ENCODE results near the gene BACH1.

BACH1 gene

DNA sequence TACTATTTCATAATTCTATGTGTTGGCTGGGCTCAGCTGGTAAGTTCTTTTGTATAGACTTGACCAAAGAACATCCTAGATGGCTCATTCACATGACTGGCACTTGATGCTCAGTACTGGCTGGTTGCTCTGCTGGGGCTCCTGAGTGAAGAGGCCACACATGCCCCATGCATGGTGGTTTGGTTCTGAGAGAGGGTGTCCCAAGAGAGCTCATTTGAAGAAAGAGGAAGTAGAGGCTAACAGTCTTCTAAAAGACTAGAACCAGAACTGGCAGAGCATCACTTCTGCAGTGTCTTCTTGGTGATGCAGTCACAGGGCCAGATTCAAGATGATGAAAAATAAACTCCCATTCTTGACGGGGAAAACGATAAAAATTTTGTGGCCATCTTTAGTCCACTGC is 5.2 kb upstream of the BACH1 start:
- no peak for DNase-seq (ENCODE audit: low spot score)

DNA sequence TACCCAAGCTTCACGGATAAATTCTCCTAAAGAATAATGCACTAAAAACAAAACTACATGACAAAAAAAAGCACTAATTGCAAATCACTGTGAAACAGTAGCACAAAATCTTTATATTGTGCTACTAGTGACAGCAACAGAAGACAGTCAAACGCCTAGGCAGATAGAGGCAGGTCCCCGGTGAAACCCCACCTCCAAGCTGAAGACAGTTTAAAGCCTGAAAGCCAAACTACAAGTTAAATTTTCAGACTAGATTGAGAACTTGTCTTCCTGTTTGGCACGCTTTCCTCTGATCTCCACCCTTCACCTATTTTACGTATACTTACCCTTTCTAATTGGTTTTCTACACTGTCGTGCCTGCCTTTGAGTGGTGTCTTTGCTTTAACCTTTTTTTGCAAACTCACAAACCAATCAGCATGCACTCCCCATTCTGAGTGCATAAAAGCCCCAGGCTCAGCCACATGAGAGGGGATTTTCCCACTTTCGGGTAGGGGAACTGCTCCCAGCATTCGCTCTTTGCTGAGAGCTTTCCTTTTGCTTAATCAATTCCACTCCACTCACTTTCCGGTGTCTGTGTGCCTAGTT is 3.6 kb upstream of the BACH1 start:
- DNase-seq (ENCODE audit: low spot score): no peak

DNA sequence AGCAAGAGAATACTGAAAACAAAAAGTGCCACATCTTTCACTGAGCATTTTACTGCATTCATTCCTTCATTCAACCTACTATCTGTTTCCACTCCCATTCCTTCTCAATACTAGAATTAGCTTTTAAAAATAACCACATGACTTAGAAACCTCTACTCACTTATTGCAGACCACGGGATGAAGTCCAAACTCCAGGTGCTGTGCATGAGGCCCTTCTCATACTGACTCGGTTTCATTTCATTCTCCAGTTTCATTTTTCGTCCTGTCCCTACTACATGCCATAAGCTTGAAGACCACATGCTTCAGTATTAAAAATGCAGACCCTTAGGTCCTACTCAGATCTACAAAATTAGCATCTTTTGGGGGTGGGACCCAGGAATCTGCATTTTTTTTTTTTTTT is 2.3 kb upstream of the BACH1 start:
- DNase-seq (ENCODE audit: low spot score): no peak

DNA sequence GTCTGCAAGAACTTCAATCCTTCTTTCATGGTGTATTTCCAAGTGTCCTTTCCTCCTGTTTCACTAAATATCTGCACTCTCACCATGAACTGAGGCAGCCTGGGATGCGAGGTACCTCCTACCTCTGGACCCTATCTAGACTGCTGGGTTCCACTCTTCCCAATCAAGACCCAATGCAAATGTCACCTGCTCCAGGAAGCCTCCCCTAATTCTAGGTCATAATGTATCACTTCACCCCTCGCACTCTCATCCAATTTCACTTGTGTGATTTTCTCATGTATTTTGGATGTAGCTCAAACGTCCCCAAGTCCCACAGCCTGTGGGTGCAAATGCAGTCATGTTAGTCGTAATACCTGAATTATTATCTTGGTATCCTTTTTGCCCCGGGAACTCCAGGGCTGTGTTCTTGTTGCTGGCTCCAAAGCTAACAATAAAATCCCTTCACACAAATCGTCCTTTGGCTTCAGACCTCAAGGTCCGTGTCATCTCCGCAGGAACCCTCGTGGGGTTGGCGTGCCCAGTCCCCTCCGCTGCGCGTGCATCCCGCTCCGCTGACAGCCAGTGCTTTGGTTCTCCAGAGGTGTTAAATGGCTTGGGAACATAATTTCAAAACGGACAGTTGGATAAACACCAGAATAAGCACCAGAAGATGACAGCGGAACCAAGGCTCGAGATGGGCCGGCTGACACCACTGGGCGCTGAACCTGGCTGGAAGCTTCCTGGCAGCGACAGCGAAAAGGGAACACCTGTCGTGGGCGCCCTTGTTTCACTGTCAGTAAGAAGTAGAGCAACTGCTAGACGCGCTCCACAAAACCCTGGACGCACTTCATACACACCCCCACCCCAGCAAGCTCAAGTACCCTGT is 1.0 kb upstream of the BACH1 start:
- no peak for DNase-seq (ENCODE audit: low spot score)

DNA sequence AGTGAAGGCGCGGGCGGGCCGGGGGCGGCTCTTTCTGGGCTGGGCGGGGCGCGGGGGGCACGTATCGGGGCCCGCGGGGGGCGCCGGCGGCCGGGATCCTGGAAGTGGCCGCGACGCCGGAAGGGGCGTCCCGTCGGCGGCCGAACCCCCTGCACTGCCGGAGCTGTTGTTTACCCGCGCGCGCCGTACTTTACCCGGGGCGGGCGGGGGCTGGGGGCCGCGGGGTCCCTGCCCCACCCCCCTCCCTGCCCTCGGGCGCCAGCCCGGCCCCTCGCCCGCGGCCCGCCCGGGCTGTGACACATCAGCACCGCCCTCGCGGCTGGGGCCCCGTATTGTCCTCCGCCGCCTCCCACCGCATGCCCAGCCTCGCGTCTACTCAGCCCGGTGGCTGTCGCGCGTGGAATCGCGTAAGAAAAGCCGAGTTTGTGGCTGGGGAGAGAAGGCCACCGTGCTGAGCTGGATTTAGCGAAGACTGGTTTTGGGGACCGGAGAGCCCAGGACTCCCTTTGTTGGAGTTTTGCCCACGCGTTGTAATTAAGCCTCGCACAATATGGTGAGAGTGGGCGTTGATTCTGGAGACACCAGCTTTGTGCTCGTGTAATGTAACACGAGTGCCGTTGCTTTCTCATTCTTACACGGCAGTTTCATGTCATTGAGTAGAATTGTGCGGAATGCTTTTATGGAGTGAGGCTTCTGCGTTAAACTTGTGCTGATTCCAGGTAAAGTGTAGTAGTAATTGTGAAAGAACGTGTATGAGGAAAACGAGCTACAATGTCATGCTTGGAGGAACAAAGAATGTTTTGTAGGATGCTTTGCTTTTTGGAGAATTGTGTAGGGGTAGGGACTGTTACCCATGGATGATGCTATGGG is 559 bp downstream of the BACH1 start:
- peak; percentile 84 for DNase-seq (ENCODE audit: low spot score)

DNA sequence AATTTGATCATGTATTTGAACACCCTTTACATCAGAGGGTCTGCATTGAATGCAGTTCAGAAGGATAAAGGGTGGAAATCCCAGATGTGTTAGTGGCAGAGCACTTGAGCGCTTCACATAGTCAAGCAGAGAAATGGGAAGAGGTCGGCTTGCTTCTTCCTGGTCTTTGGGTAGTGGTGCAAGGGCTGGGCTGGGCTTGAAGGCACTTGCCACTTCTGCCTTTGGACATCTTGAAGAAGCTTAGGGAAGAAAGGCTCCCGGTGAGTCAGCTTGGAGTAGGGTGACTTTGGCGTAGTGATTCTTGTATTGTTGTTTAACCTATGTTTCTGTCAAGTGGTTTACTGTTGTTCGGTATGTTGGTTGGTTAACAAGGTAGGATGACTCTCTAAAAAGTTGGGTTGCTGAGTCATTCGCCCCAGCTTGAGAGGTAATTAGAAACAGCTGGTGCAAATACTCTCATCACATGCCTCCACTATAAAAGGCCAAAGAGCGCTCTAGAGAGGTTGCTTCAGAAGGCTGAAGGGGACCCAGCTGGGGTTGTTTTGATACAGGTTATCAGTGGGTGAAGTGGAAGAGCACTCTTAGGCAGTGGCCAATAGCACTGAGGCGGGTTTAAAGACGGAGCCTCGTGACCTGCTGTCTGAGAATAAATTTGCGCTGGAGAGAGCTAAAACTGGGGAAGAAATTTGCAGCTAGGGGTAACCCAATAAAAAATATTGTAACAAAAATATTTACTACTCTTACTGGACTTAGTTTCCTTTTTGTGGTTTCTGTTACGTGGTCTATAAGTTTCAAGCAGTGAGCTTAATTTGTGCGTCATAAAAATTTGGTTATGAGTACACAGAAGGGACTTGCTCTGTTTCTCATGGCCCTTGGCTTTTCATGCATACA is 1.4 kb downstream of the BACH1 start:
- peak; percentile 78 for DNase-seq (ENCODE audit: low spot score)

DNA sequence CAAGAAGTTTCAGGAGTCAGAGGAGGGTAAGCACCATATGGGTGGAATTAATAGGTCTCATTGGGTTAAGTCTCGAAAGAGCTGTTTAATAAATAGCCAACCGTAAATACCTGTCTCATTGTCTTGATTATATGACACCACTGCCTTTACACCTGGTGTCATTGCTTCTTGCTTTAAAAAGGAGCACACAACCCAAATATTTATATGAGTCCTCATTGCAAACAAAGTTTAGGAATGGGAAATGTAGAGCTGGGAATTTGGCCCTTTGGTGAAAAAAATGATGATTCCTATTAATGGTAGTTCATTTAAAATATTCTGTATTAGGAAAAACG is 2.1 kb downstream of the BACH1 start:
- no peak for DNase-seq (ENCODE audit: low spot score)

DNA sequence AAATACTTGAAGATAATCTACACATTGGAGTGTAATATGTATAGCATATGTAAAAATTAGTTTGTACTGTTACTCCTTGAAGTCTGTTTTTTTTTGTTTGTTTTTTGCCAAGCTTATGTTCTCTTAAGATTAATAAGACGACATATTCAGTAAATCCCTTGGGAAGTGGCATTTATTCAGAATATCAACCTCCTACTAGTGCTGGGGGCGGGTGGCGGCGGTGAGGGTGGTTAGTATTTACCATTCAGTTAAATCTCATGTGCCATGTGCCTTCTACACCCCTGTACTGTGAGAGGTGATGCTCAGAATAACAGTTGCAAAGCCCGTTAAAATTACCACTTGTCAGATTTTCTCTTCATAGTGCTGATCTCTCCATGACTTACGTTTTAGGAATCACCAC is 3.0 kb downstream of the BACH1 start:
- no peak for DNase-seq (ENCODE audit: low spot score)

DNA sequence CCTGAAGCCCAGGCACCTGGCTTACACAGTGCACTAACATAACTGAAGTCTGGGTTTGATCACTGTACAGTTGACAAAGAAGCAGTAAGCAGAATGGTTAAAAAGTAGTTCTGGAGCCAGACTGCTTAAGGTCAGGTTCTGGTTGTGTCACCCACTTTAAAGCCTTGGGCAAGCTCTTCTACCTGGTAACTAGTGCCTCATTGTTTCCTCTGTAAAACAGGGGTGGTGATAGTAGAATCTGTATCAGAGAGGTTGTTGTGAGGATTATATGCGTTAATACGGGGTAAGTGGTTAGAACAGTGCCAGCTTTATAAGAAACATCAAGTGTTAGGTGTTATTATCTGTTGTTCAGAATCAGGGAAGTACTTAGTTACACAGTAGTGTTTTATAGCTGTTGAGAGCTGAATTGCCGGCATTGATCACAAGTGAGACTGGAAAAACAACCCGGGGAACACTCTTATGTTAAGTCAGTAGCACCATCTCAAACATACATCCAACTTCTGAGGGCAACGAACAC is 3.7 kb downstream of the BACH1 start:
- DNase-seq (ENCODE audit: low spot score): no peak

DNA sequence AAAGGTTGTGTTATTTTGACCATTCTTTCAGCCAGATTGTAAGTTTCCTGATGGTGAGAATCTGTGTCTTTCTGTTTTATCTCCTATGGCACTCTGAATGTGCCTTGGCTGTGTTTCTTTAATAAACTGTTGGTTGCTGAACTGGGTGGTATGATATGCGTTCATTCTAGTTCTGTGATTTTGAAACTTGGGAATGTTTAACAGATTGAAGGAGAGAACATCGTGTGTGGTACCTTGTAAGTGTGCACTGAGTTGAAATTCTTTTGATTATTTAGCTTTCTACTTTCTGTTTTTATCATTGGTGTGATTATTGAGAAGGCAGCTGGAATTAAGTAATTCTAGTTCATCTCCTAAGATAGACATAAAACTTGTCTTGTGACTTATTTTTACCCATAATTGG is 4.6 kb downstream of the BACH1 start:
- no peak for DNase-seq (ENCODE audit: low spot score)

DNA sequence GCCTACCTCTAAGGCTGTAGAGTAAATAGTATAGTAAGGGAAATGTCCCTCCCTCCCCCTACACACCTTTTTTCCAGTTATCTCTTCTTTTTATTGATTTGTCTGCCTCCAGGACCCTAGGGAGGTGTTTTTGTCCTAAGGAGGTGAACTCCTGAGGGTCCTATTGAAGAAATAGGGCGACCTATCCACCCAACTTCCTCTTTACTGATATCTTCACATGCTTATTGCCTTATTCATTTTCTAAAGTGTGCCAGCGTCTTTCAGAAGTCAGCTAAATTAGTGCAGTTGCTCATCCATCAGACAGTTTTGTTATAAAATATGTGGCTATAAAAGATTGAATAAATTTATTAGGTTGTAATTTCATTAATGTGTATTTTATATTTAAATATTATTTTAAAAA is 5.9 kb downstream of the BACH1 start:
- no peak for DNase-seq (ENCODE audit: low spot score)

DNA sequence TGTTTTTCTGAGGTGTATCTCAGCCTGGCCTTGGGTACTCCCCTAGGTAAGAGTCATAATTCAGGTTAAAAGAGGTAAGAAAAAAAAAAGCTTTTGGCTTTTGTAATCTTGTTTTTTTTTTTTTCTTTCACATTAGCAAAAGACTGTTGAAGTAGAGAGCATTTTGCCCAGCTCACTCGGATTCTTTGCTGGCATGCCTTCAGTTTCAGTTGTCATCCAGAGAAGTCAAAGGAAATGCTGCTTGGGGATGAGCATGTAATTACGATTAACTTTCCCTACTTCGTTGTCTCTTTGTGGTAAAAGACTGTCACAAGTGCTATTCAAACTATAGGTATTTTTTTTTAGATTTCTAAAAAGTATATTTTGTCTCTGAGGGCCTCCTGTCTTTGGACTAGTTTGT is 6.3 kb downstream of the BACH1 start:
- peak; percentile 21 for DNase-seq (ENCODE audit: low spot score)

DNA sequence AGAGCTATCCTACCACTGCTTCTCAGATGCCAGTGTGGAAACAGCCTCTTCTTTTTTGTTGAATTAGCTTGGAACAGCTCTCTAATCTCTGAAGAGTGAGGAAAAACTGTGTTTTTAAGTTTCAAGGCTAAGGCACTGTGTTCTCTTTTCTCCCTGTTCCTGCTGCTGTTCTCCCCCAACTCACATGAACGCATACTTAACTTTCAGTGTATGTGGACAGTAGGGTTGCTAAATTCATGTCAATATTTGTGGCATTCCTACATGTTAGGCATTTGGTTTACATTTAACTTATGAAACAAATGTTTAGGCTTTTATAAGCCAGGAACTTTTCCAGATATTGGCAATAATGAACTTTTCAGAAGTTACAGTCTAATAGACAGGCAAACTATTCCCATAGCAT is 6.8 kb downstream of the BACH1 start:
- no peak for DNase-seq (ENCODE audit: low spot score)

DNA sequence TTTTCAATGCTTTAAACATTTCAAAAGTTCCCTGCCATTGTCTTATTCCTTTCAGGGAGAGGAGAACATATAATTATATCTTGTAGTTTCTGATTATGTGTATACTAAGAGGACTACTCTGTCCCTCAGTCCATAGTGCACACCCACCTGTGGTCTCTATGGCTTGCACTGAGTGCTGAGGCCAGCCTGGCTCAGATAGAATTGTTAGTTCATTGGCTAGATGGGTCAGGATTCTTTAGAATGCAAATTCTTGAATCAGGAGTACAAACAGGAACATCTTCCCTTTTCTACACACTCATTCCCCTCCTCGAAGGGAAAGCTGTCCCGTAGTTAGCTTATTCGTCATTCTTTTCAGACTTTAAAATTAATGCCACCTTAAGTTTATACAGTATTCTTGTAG is 8.2 kb downstream of the BACH1 start:
- DNase-seq (ENCODE audit: low spot score): no peak

DNA sequence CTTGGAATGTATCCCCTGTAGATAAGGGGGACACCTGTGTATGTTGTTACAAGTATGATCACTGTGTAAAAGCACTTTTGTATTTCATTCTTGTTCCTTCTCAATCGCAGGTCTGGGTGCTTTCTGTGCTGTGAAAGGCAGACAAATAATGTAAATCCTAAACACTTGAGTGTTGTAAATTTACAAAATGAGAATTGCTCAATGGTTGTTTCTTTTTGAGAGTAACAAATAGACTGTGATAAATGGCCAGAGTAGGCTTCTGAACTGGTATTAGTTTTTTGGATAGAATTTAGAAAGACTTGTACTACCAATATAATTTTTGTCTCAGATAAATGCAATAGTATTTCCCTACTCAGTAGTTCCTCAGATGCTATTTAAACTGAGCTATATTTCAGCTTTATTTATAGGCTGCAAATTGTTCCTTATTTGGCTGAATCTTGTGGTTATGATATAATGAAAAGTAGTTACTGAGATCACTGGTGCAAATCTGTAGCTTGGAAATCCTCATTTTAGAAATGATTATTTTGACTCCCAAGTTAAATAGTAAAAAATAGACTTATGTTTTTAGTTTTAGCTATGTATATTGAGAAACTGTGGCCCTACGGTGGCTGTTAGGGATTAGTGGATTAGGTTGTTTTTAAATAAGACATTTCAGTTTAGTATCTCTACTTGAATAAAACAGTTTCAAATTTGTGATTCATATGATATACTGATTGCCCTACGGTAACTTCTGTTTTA is 9.2 kb downstream of the BACH1 start:
- no peak for DNase-seq (ENCODE audit: low spot score)

DNA sequence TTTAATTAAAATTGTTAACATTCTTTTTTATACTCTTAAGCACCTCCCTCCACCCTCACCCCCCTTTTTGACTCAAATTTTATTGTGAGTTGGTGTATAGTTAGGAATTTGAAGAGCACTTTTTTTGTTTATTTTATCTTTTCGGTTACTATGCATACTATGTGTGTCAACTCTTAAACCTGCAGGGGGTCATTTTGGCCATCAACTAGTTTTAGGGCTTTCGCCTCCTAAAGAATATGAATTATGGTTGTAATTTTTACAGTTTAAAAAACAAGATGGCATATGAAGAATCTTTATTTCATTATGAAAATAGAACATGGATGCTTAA is 9.7 kb downstream of the BACH1 start:
- no peak for DNase-seq (ENCODE audit: low spot score)

DNA sequence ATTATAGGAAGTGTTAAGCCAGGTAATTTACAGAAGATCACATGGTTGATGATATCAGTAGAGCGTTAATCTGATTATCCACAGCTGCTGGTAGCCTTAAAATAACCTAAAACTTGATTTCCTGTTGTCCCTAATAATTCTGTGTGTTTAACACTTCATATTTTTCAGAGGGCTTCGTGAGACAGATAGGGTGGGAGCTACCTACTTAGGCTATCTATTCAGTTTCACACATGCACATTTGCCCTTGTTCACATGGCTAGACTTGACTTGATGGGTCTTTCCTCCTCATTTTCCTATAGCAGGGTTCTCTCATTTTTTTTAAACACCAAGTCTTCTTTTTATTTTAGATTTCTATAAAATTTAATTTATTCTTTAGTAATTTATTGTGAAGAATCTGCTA is 11.0 kb downstream of the BACH1 start:
- no peak for DNase-seq (ENCODE audit: low spot score)

DNA sequence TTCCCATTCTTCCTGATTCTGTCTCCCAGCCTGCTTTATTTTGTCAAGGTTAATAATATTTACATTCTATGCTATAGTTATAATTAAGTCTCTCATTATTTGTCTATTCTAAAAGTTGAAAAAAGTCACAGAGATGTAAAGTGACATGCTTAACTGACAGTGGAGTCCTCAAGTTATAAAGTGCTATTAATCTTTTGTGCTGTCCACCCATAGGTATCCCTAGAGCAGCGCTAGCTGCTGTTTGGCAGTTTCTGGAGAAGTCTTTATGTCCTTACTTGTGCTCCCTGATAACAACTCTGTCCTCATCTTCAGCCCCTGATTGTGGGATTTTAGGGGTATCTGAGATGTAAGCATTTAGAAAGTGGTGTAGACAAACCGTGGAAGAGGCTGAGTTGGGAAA is 13.1 kb downstream of the BACH1 start:
- no peak for DNase-seq (ENCODE audit: low spot score)

DNA sequence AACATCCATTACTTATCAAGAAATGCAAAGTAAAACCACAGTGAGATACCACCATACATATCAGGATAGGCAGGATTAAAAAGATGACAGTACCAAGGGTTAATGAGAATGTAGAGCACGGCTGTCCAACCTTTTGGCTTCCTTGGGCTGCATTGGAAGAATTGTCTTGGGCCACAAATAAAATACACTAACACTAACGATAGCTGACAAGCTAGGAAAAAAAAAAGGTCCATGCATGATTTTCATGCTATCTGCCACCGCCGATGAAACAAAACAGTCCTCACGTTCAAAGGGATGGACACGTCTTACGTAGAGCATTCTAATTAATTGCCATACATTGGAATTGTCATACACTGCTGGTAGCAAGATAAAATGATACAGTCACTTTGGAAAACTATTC is 14.3 kb downstream of the BACH1 start:
- no peak for DNase-seq (ENCODE audit: low spot score)

DNA sequence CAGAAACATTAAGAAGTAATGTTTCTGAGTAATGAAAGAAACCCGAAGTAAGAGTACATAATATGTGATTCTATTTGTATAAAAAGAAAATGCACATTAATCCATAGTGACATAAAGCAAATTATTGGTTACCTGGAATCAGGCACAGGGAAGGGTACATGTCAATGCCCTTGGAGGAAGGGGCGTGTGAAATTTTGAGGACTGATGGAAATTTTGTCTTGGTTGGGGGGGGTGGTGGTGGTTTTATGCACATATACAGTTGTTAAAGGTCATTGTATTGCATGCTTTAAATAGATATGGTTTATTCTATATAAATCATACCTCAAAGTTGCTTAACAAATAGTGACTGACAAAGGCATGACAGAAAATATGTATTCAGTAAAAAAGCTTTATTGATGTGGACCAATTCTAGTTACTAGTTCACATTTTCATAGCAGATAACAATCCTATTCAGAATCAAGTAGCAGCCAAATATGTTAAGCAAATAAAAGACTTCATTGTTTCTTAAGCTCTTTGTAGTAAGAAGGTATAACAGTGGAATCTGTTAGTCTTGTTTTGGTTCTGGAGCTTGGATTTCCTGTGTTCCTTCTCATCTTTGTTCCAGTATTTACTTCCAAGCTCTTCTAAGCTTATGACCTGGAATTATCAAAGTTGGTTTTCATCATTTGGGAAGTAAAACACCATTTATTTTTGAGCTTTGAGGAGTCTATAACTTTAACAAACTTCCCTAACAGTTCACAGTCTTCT is 15.1 kb downstream of the BACH1 start:
- DNase-seq (ENCODE audit: low spot score): no peak
